NK-92 (cell line): ENCODE measurements around the gene PRSS16.

Experiments used
- DNase-seq: peaks from one replicate; lab custom pipeline; 2025; ENCODE audit not compliant: unreplicated experiment; lab: John Stamatoyannopoulos, UW

PRSS16 gene

GRCh38 chr6:27281105-27281539, 33.6 kb downstream of the PRSS16 start:
- DNase-seq = no peak

GRCh38 chr6:27281569-27281968, 34.1 kb downstream of the PRSS16 start:
- no peak for DNase-seq

DNA sequence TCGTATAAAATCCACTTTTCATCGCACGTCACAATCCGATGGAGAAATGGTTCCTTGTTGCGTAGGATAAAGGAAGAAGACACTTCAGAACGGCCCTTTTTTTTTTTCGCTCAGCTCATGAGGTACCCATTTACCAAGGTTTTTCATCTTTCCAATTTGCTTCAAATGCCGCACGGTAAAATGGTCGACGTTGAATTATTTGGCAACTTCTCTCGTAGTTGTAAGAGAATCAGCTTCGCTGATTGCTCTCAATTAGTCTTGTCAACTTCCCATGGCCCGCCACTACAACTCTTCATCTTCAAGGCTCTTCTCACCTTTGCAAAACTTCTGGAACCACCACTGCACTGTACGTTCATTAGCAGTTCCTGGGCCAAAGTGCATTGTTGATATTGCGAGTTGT, 35.8 kb downstream of the PRSS16 start:
- no peak for DNase-seq

DNA sequence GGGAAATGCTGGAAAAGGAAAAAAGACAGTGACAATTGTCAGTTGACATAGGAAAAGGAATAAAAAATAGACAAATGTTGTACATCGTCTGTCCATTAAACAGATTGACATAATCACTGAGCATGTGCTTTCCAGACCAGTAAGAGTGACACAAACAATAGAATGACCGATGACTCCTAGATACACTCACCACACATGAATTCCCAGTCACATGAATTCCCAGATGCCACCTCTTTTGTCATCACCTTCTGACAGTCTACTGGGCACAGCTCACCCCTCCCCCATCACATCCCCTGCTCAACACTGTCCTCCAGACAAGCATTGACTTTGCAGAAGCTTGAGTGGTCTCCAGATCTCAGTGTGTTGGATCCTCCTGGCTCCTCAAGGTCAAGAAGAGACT, 38.6 kb downstream of the PRSS16 start:
- DNase-seq = no peak

DNA sequence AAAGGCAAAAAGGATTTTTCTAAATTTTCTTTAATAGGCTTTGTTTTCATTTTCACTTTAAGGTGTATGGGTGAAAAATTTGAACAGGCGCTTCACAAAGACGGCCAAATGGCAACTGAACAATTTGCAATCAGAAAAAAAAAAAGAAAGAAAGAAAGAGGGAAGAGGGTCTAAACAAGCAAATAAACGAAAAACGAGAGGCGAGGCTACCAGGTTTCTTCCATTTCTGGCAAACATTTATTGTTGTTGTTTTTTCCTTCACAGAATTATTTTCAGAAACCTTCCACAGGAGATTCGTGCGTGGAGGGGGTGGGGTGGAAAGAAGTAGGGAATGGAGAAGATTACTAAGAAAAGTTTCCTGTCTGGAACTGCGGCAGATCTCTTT, 40.2 kb downstream of the PRSS16 start:
- no peak for DNase-seq

GRCh38 chr6:27288136-27289044, 40.9 kb downstream of the PRSS16 start:
- DNase-seq = no peak

DNA sequence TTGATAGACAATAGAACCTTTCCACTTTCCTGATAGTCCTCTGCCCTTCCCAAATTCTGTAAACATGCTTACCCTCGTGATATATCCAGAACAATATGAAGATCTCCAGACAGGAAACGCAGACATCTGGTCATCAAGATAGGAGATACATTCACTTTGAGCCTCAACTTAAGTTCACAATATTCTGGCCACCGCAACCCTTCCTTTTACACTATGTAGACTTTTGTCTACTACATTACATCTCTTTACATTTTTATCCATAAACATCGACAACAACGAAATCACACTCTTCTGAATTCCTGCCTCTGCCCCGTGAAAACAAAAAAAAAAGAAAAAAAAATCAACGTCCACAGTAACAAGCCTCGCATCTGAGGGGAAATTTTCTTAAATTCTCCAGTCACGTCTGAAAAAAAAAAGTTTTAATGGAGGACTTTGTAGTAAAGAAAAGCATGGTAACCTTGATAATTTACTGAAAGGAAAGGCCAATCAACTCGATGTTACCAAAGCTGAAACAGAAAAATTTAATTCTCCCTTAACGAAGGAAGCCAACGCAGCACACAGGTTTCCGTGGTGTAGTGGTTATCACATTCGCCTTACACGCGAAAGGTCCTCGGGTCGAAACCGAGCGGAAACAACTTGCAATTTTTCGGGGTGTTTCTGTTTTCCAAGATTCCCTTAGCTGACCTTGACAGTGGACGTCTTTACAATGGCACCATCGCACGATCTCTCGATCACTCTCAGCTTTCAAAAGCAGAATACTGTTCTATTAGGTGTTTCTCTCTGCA, 42.8 kb downstream of the PRSS16 start:
- no peak for DNase-seq

- no peak for DNase-seq
Observed at GRCh38 chr6:27290850-27291208, 43.3 kb downstream of the PRSS16 start.

- DNase-seq = no peak
Observed at GRCh38 chr6:27293436-27294098, 46.1 kb downstream of the PRSS16 start.

GRCh38 chr6:27294409-27294808, 46.9 kb downstream of the PRSS16 start:
- no peak for DNase-seq

GRCh38 chr6:27295301-27296079, 48.0 kb downstream of the PRSS16 start:
- no peak for DNase-seq

- DNase-seq = no peak
Observed at GRCh38 chr6:27296106-27296783, 48.7 kb downstream of the PRSS16 start.

DNA sequence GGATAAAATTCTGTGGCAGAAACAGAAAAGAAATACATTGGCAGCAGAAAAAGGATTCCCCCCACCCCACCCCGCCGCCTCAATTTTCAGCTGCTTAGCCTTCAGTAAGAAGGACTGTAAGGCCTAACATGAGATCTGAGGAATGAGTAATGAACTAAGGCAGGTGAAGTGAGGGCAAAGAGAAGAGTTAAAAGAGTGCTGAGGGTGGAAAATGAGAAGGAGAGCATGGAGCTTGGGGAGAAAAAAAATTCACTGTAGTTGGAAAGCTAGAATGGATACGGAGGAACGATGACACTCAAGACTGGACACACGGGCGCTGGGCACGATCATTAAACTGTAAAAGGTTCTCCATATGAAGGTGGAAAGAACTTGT, 50.0 kb downstream of the PRSS16 start:
- DNase-seq = no peak

- no peak for DNase-seq
Observed at GRCh38 chr6:27297857-27298730, 50.6 kb downstream of the PRSS16 start.

GRCh38 chr6:27303613-27304272, 56.2 kb downstream of the PRSS16 start:
- no peak for DNase-seq
